ENCODE measurements around the gene LNPEP. TPM values are rescaled to one million over a fixed set of nuclear protein-coding genes. Genes with fewer than 3 reads are reported as not detected.

The LNPEP gene
- total and polyA plus RNA-seq, 2 of the 13 experiments (the other 11 are each of a cell fraction or from before 2014, with no cell fraction given), result 8.0 to 16.9 TPM

GRCh38 chr5:97076098-97076497, 140.2 kb downstream of the LNPEP start:
- no peaks in the 10 kb centered on the region for H3K4me1 ChIP-seq (ENCODE audit: insufficient read depth, low read length)
- H3K9ac ChIP-seq (ENCODE audit: insufficient read depth, low read depth, low read length), result no peak overlapping the region
- ChIA-PET POLR2A (no interaction called here), CTCF (ENCODE audit: low intra/inter-chr PET ratio, low total read pairs) (no interaction called here)
- H3K4me3 ChIP-seq (replicated peaks in 1 of 3; ENCODE audit: insufficient read depth in 1 of 3, low read depth in 2 of 3, low read length in 3 of 3), result no peak overlapping the region
- no peak overlapping the region for H2AFZ ChIP-seq (ENCODE audit: low read length)
- BruUV-seq (replicated peaks), result no TSS peak
- no peaks in the 10 kb centered on the region for H3K36me3 ChIP-seq (replicated peaks in 1 of 2; ENCODE audit: control insufficient read depth in 1 of 2, insufficient read depth in 2 of 2, low read length in 2 of 2)
- ATAC-seq, result no peak
- H3K9me3 ChIP-seq (ENCODE audit: low read length), result no peaks in the 10 kb centered on the region
- H3K27ac ChIP-seq (ENCODE audit: extremely low read length, insufficient read depth, low read length), result no peak overlapping the region
- no peaks in the 10 kb centered on the region; a peak in 1 of 5 replicates for H3K27me3 ChIP-seq (ENCODE audit: control insufficient read depth in 1 of 2, insufficient read depth in 2 of 2, low read length in 2 of 2)
- intact Hi-C loops (cut with micrococcal nuclease; ENCODE audit: unreplicated experiment), result no loop called here
- in situ Hi-C loops (cut with HindIII; ENCODE audit: extremely low pct_ligation_motif_present, low pct_unique_long_range_greater_than_20kb), result no loop called here
- no peak for DNase-seq (ENCODE audit: low spot score)
- no peaks in the 10 kb centered on the region for H4K20me1 ChIP-seq (ENCODE audit: insufficient read depth, low read length)
- H3K4me2 ChIP-seq (ENCODE audit: low read depth, low read length), result no peak overlapping the region
- FAIRE-seq, result no peak
- TF ChIP-seq ZNF329 (CRISPR knock-in tag; IDR thresholded peaks at IDR 0.05; ENCODE audit: low read depth) (no peak), ZNF768 (CRISPR knock-in tag; IDR thresholded peaks at IDR 0.05) (no peak), ZNF10 (CRISPR knock-in tag; IDR thresholded peaks at IDR 0.05; ENCODE audit: borderline replicate concordance, low read depth) (no peak), ZNF549 (CRISPR knock-in tag; IDR thresholded peaks at IDR 0.05) (no peak), ZSCAN20 (CRISPR knock-in tag; IDR thresholded peaks at IDR 0.05; ENCODE audit: borderline replicate concordance) (no peak), SALL1 (CRISPR knock-in tag; IDR thresholded peaks at IDR 0.05) (no peak), ATF2 (CRISPR knock-in tag; IDR thresholded peaks at IDR 0.05) (no peak), ZNF766 (CRISPR knock-in tag; IDR thresholded peaks at IDR 0.05; ENCODE audit: borderline replicate concordance) (no peak), CBX2 (IDR thresholded peaks at IDR 0.05; ENCODE audit: low read depth, low read length) (no peak), CBX2 (CRISPR knock-in tag; IDR thresholded peaks at IDR 0.05; ENCODE audit: low read depth) (no peak), HNRNPLL (IDR thresholded peaks at IDR 0.05; ENCODE audit: low read depth, low read length, poor library complexity, severe bottlenecking) (no peak), NFYC (CRISPR knock-in tag; IDR thresholded peaks at IDR 0.05) (no peak), ZNF790 (CRISPR knock-in tag; IDR thresholded peaks at IDR 0.05; ENCODE audit: borderline replicate concordance) (no peak), SMAD1 (CRISPR knock-in tag; IDR thresholded peaks at IDR 0.05; ENCODE audit: borderline replicate concordance, low read depth) (no peak), SMYD3 (CRISPR knock-in tag; IDR thresholded peaks at IDR 0.05) (no peak), ZNF18 (CRISPR knock-in tag; IDR thresholded peaks at IDR 0.05; ENCODE audit: insufficient replicate concordance) (no peak), MZF1 (CRISPR knock-in tag; IDR thresholded peaks at IDR 0.05; ENCODE audit: borderline replicate concordance) (no peak), ZZZ3 (CRISPR knock-in tag; IDR thresholded peaks at IDR 0.05; ENCODE audit: borderline replicate concordance) (no peak), ATRX (CRISPR knock-in tag; IDR thresholded peaks at IDR 0.05; ENCODE audit: borderline replicate concordance) (no peak)
- H3K79me2 ChIP-seq (ENCODE audit: insufficient read depth, low read length), result no peaks in the 10 kb centered on the region

Measured in HepG2 (cell line).